ENCODE results near the gene PARVA. TPM values are rescaled to one million over a fixed set of nuclear protein-coding genes. Genes with fewer than 3 reads are reported as not detected.

Gene PARVA
- total and polyA plus RNA-seq, 2 of the 8 experiments (the other 6 are each of a cell fraction or from before 2014, with no cell fraction given): 3.1 to 13.5 TPM

- no peaks in the 10 kb centered on the region for H4K20me1 ChIP-seq (replicated peaks in 1 of 2; ENCODE audit: control insufficient read depth in 1 of 2, insufficient read depth in 2 of 2, low read length in 2 of 2)
- H3K14ac ChIP-seq (ENCODE audit: insufficient read length): no peak overlapping the region
- CTCF ChIA-PET (ENCODE audit: partially characterized antibody): interaction anchor here (1.0 to 6.5 kb wide), 4 partner anchors 16 to 180 kb away, joined by 3 to 40 read pairs (median 4); no protein-coding TSS in a partner anchor
- H3K27ac ChIP-seq (ENCODE audit: low read depth, low read length): no peak overlapping the region
- no peak overlapping the region for H4K8ac ChIP-seq (ENCODE audit: extremely low read depth, insufficient read depth, low read length)
- POLR2A ChIA-PET (ENCODE audit: partially characterized antibody): interaction anchor here (1.1 kb wide), 1 partner anchor 12 kb away, joined by 3 read pairs; no protein-coding TSS in a partner anchor
- no peak overlapping the region for H2AK5ac ChIP-seq (ENCODE audit: low read depth, low read length)
- H4K5ac ChIP-seq (ENCODE audit: insufficient read length, low read depth, low read length): no peak overlapping the region
- H3K79me2 ChIP-seq (ENCODE audit: control insufficient read depth in 1 of 2, insufficient read depth in 2 of 2, low read length in 2 of 2): no peaks in the 10 kb centered on the region
- WGBS, 2 experiments (ENCODE audit: extremely low coverage in 1 of 2, insufficient coverage in 1 of 2, insufficient read length in 1 of 2, insufficient replicate concordance in 2 of 2, low coverage in 1 of 2, low lambda C conversion rate in 2 of 2, missing lambda C conversion rate in 1 of 2): 80% methylated on average over 3 of the region's 3 CpGs; no CpG with 5 or more reads in 1 of the 2 experiments
- FAIRE-seq (no peak), DNase-seq (ENCODE audit: low read depth in 1 of 2, low spot score in 2 of 2) (no peak)
- peaks cover 3 to 8% of the 10 kb centered on the region in 2 experiments; a peak in 2 of 4 replicates for H3K9me3 ChIP-seq (ENCODE audit: insufficient read depth in 2 of 2, low read depth in 1 of 2, low read length in 1 of 2)
- 0 out of 2 replicates have a peak, but pooled peaks cover 2% of the 10 kb centered on the region for H3K79me1 ChIP-seq (ENCODE audit: low read depth, low read length)
- no peak overlapping the region for H2AFZ ChIP-seq (ENCODE audit: low read length)
- no peak overlapping the region for H2BK20ac ChIP-seq (ENCODE audit: low read length)
- H3K4me3 ChIP-seq (ENCODE audit: extremely low read depth in 1 of 4, insufficient read depth in 2 of 4, low read depth in 3 of 4, low read length in 4 of 4): no peak overlapping the region
- H2BK15ac ChIP-seq (ENCODE audit: low read length): no peak overlapping the region
- H3K18ac ChIP-seq (ENCODE audit: extremely low read depth, low read length): no peak overlapping the region
- H3K9ac ChIP-seq (replicated peaks in 1 of 4; ENCODE audit: extremely low read depth in 1 of 4, low read depth in 3 of 4, low read length in 3 of 4): no peak overlapping the region
- H2BK12ac ChIP-seq (ENCODE audit: low read depth, low read length): no peak overlapping the region
- H4K91ac ChIP-seq (replicated peaks; ENCODE audit: insufficient read length, low read length): no peak overlapping the region
- no peak overlapping the region for H2BK5ac ChIP-seq (ENCODE audit: low read depth, low read length)
- no peaks in the 10 kb centered on the region for H3K23me2 ChIP-seq (ENCODE audit: low read depth, low read length)
- no peaks in the 10 kb centered on the region for H3K27me3 ChIP-seq (replicated peaks in 1 of 4; ENCODE audit: control insufficient read depth in 3 of 4, extremely low read depth in 1 of 4, insufficient read depth in 3 of 4, low read length in 3 of 4)
- no peaks in the 10 kb centered on the region for H3K36me3 ChIP-seq (ENCODE audit: control insufficient read depth in 2 of 4, insufficient read depth in 4 of 4, low read length in 3 of 4)
- no peak overlapping the region for H3K4me2 ChIP-seq (ENCODE audit: insufficient read depth in 1 of 2, low read depth in 2 of 2, low read length in 2 of 2)
- H3K4ac ChIP-seq (replicated peaks; ENCODE audit: insufficient read length, low read depth, low read length): no peak overlapping the region
- H2BK120ac ChIP-seq (replicated peaks; ENCODE audit: low read depth, low read length): no peak overlapping the region
- H3K4me1 ChIP-seq (replicated peaks in 1 of 4; ENCODE audit: control insufficient read depth in 3 of 4, insufficient read depth in 4 of 4, low read length in 3 of 4): peaks cover 2 to 7% (median 5%) of the 10 kb centered on the region in 4 experiments; a peak in 3 of 7 replicates
- H3K56ac ChIP-seq (replicated peaks; ENCODE audit: insufficient read length, low read depth, low read length): no peak overlapping the region
- no peak overlapping the region for H3K23ac ChIP-seq (ENCODE audit: insufficient read length)
- TF ChIP-seq KDM4A (IDR thresholded peaks at IDR 0.05; ENCODE audit: low read depth, low read length, severe bottlenecking): no peak
- no peak for TF ChIP-seq CEBPB (IDR thresholded peaks at IDR 0.05; ENCODE audit: low read depth, low read length)
- no peak for TF ChIP-seq ATF3 (IDR thresholded peaks at IDR 0.05; ENCODE audit: insufficient read depth, low read depth, low read length)
- no peak for TF ChIP-seq FOSL1 (IDR thresholded peaks at IDR 0.05; ENCODE audit: insufficient read depth, low read depth, low read length)
- TF ChIP-seq CREB1 (IDR thresholded peaks at IDR 0.05): no peak
- no peak for TF ChIP-seq NRF1 (IDR thresholded peaks at IDR 0.05; ENCODE audit: low read depth, low read length)
- TF ChIP-seq EZH2 (IDR thresholded peaks at IDR 0.05; ENCODE audit: low read depth, low read length, severe bottlenecking): no peak
- TF ChIP-seq TAF1 (IDR thresholded peaks at IDR 0.05; ENCODE audit: low read depth, low read length): no peak
- TF ChIP-seq TBP (IDR thresholded peaks at IDR 0.05; ENCODE audit: low read depth, low read length): no peak
- TF ChIP-seq SP2 (IDR thresholded peaks at IDR 0.05; ENCODE audit: low read length): no peak
- no peak for TF ChIP-seq HDAC2 (IDR thresholded peaks at IDR 0.05; ENCODE audit: borderline replicate concordance in 1 of 2, low read depth in 2 of 2, low read length in 2 of 2)
- no peak for TF ChIP-seq CHD1 (IDR thresholded peaks at IDR 0.05; ENCODE audit: low read depth, low read length)
- TF ChIP-seq TEAD4 (IDR thresholded peaks at IDR 0.05; ENCODE audit: low read depth, low read length): no peak
- TF ChIP-seq CBX8 (IDR thresholded peaks at IDR 0.05; ENCODE audit: borderline replicate concordance, low read depth, low read length): no peak
- TF ChIP-seq KDM5A (IDR thresholded peaks at IDR 0.05; ENCODE audit: low read length): no peak
Measured at GRCh38 chr11:12469451-12469850, 92.1 kb downstream of the PARVA start.

All from H1 (cell line).